GM12801 (cell line): ENCODE data around the gene HMGN4.

Source experiments
- TF ChIP-seq, protein P1 (sequence below): IDR thresholded peaks from one replicate; pipeline ENCODE4 v1.5.1; 2011; ENCODE audit warnings: control low read depth; ENCODE audit not compliant: insufficient read length; ENCODE audit errors: extremely low read depth

HMGN4 gene

DNA sequence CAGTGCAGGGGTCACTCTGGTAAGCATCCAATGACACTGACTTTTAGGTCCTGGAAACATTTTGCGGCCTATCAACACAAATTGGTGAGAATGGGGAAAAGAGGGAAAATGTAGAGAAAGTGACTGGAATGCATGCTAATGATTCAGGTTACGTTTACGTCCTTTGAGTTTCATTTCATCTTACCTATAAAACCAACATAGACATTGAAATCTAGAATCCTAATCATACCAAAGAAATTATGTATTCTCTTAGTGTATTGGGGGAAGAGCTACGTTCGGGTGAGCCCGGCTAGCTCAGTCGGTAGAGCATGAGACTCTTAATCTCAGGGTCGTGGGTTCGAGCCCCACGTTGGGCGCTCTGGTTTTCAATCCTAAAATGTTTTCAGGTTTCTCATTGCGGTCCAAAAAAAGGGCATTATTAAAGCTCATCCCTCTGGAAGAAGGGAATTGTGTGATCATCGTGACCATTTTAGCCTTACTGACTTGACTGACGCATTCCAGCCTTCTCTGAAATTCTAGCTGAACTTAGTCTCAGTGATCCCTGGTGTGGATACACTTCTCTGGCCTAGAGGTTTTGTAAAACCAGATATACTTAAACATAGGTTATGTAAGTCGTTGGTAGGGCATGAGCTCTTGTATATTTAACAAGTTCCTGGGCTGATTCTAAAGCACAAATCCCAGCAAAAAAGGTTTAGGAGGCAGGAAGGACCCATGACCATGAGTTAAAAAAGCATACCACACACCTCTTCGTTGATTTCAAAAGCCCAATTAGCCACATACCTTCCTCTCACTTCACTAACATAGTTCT lies 18.3 kb downstream of the HMGN4 start:
- TF ChIP-seq, protein P1, sequence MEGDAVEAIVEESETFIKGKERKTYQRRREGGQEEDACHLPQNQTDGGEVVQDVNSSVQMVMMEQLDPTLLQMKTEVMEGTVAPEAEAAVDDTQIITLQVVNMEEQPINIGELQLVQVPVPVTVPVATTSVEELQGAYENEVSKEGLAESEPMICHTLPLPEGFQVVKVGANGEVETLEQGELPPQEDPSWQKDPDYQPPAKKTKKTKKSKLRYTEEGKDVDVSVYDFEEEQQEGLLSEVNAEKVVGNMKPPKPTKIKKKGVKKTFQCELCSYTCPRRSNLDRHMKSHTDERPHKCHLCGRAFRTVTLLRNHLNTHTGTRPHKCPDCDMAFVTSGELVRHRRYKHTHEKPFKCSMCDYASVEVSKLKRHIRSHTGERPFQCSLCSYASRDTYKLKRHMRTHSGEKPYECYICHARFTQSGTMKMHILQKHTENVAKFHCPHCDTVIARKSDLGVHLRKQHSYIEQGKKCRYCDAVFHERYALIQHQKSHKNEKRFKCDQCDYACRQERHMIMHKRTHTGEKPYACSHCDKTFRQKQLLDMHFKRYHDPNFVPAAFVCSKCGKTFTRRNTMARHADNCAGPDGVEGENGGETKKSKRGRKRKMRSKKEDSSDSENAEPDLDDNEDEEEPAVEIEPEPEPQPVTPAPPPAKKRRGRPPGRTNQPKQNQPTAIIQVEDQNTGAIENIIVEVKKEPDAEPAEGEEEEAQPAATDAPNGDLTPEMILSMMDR: no peak

GRCh38 chr6:26561533-26562466 lies 23.6 kb downstream of the HMGN4 start:
- TF ChIP-seq, protein P1: no peak

- TF ChIP-seq, protein P1: no peak
These were observed 25.3 kb downstream of the HMGN4 start for GRCh38 chr6:26563488-26563887.

GRCh38 chr6:26568601-26569432 lies 30.7 kb downstream of the HMGN4 start:
- TF ChIP-seq, protein P1: no peak

DNA sequence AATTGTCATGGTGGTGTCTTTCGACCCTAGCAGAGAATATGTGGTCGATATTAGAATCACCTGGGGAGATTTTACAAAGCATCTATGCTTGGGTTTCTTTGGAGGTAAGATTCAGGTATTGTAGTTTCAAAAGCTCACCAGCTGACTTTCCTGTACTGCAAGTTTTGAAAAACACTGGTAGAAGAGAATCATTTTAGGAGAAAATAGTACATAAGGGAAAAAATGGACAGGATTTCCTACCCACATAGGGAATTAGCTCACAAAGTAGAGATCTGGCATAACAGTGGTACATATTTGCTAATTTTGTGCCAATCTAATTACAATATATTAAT lies 31.2 kb downstream of the HMGN4 start:
- TF ChIP-seq, protein P1: no peak

GRCh38 chr6:26570027-26570809 lies 32.1 kb downstream of the HMGN4 start:
- TF ChIP-seq, protein P1: no peak
